K562 (cell line): ENCODE measurements around the gene IRF9. TPM values are rescaled to one million over a fixed set of nuclear protein-coding genes. Genes with fewer than 3 reads are reported as not detected.
"Not testable (repeated sequence)": the region's sequence is repeated elsewhere in the genome, so short reads cannot be mapped to it uniquely, and the experiment has no call there.

Experiments used
- ATAC-seq: fragments of 200-7000 bp; cut with Tn5 transposase; 3 replicates; pipeline ENCODE4 v1.9.1; 2020; ENCODE audit warnings: moderate library complexity
- BruUV-seq: library from RNA; stranded (reverse); fragments of 400-500 nt; replicated peaks from 2 replicates; lab custom pipeline; 2021; lab: Mats Ljungman, UMichigan
- CTCF ChIA-PET: fragments of 300-600 bp; formaldehyde crosslinking; extraction: SDS; loops from one replicate; lab custom pipeline; 2021; ENCODE audit warnings: low intra/inter-chr PET ratio; lab: Yijun Ruan, JAX
- POLR2A ChIA-PET: fragments of 300-600, 350-650 bp; sonication (Branson Sonifier 250); formaldehyde crosslinking; extraction: SDS; loops from one replicate; lab custom pipeline; 2021; ENCODE audit warnings: antibody characterized with exemption, inconsistent platforms; lab: Yijun Ruan, JAX
- DNase-seq, 4 experiments: peaks; one replicate each; pipeline versions ENCODE4 v3.0.0 to v3.0.0-alpha.2; 2011 to 2018; ENCODE audit warnings: low spot score in 3 of 4, mixed read lengths in 3 of 4; ENCODE audit errors: extremely low read depth in 1 of 4
- FAIRE-seq: peaks from 2 replicates; lab custom pipeline; 2011; peaks lifted over from hg19 to GRCh38; lab: Jason Lieb, UNC
- H2AFZ ChIP-seq: 2 replicates; pipeline ENCODE4 v1.6.0; 2011; ENCODE audit warnings: low read depth, low read length, control low read depth, inconsistent platforms
- H3K27ac ChIP-seq: fragments of 200-600 bp; 3 replicates; pipeline ENCODE4 v1.8.0; 2011; ENCODE audit warnings: low read depth, mild to moderate bottlenecking, control low read depth, inconsistent platforms, low read length, moderate library complexity, mixed read lengths; ENCODE audit errors: extremely low read depth
- H3K27me3 ChIP-seq, 2 experiments: fragments of 300-600 bp in 1 of 2; 2 replicates in 1 of 2; 3 replicates in 1 of 2; pipeline versions ENCODE4 v1.6.0 to v1.8.0; 2011; ENCODE audit warnings: inconsistent platforms in 2 of 2, low read length in 2 of 2, mild to moderate bottlenecking in 1 of 2, mixed read lengths in 1 of 2, moderate library complexity in 1 of 2; ENCODE audit not compliant: control insufficient read depth in 2 of 2, insufficient read depth in 2 of 2
- H3K36me3 ChIP-seq: fragments of 300-600 bp; 3 replicates; pipeline ENCODE4 v1.8.0; 2011; ENCODE audit warnings: mild to moderate bottlenecking, low read length, inconsistent platforms; ENCODE audit not compliant: control insufficient read depth, insufficient read depth
- H3K4me1 ChIP-seq, 2 experiments: fragments of 200-600 bp in 1 of 2; replicated peaks in 1 of 2; 2 replicates in 1 of 2; 3 replicates in 1 of 2; pipeline versions ENCODE4 v1.5.1 to v1.8.0; 2011; ENCODE audit warnings: inconsistent platforms in 2 of 2, low read length in 2 of 2, mild to moderate bottlenecking in 1 of 2, mixed read lengths in 1 of 2, moderate library complexity in 1 of 2; ENCODE audit not compliant: control insufficient read depth in 2 of 2, insufficient read depth in 2 of 2
- H3K4me2 ChIP-seq: 2 replicates; pipeline ENCODE4 v1.6.1; 2011; ENCODE audit warnings: low read length, control low read depth, inconsistent platforms, mixed read lengths; ENCODE audit not compliant: insufficient read depth
- H3K4me3 ChIP-seq: fragments of 200-600 bp; sonication (generic), shearing (Covaris generic); 2 replicates; pipeline ENCODE4 v1.5.1; 2016; ENCODE audit warnings: control low read depth, inconsistent platforms
- H3K79me2 ChIP-seq: fragments of 200-600 bp; 3 replicates; pipeline ENCODE4 v1.8.0; 2011; ENCODE audit warnings: low read length, inconsistent platforms; ENCODE audit not compliant: control insufficient read depth, insufficient read depth
- H3K9ac ChIP-seq, 2 experiments: 2 replicates each; pipeline versions ENCODE4 v1.6.0 to v1.6.1; 2011; ENCODE audit warnings: low read depth in 2 of 2, low read length in 2 of 2, control low read depth in 1 of 2, inconsistent platforms in 1 of 2, mild to moderate bottlenecking in 1 of 2, mixed read lengths in 1 of 2; ENCODE audit not compliant: insufficient read depth in 1 of 2
- H3K9me1 ChIP-seq: one replicate; pipeline ENCODE4 v1.6.0; 2011; ENCODE audit warnings: inconsistent platforms, mild to moderate bottlenecking, low read length, moderate library complexity; ENCODE audit not compliant: control insufficient read depth, insufficient read depth
- H3K9me3 ChIP-seq: replicated peaks from 2 replicates; pipeline ENCODE4 v1.5.1; 2011; ENCODE audit warnings: low read depth, low read length, inconsistent platforms; ENCODE audit not compliant: control insufficient read depth, insufficient read depth
- H4K20me1 ChIP-seq: replicated peaks from 2 replicates; pipeline ENCODE4 v1.6.1; 2011; ENCODE audit warnings: low read length, inconsistent platforms, mixed read lengths; ENCODE audit not compliant: control insufficient read depth, insufficient read depth
- CBFA2T3 ChIP-seq: fragments of 450-650 bp; IDR thresholded peaks from 2 replicates; pipeline ENCODE4 v1.6.1; 2017
- JUN ChIP-seq, 2 experiments: sonication (generic) in 1 of 2; formaldehyde crosslinking in 1 of 2; IDR thresholded peaks; 2 replicates each; pipeline versions ENCODE4 v1.6.1 to v1.8.0; 2012 to 2022; ENCODE audit warnings: borderline replicate concordance in 2 of 2, mild to moderate bottlenecking in 2 of 2, improper control_type of control experiment in 1 of 2, low read depth in 1 of 2, low read length in 1 of 2, missing genetic modification reagents in 1 of 2
- JUNB ChIP-seq: fragments of 450-650 bp; formaldehyde crosslinking; conservative IDR thresholded peaks from 2 replicates; pipeline ENCODE4 v1.4.0; 2020; ENCODE audit warnings: mild to moderate bottlenecking
- MAZ ChIP-seq, 2 experiments: fragments of 450-650 bp in 1 of 2; sonication (generic) in 1 of 2; formaldehyde crosslinking; IDR thresholded peaks in 1 of 2; conservative IDR thresholded peaks in 1 of 2; 2 replicates each; pipeline versions ENCODE4 v1.4.0 to v1.5.0; 2020; ENCODE audit warnings: mild to moderate bottlenecking in 1 of 2, missing genetic modification reagents in 1 of 2
- POLR2A ChIP-seq: fragments of 450-650 bp; conservative IDR thresholded peaks from 2 replicates; pipeline ENCODE4 v1.6.1; 2016
- TCF3 ChIP-seq: sonication (generic); formaldehyde crosslinking; IDR thresholded peaks from 2 replicates; pipeline ENCODE4 v1.4.0; 2020; ENCODE audit warnings: mild to moderate bottlenecking, missing genetic modification reagents
- XRCC4 ChIP-seq: IDR thresholded peaks from one replicate; pipeline ENCODE4 v1.6.1; 2011; ENCODE audit not compliant: insufficient read depth, insufficient read length; ENCODE audit errors: extremely low read depth
- WGBS: fragments of 100-300 bp; shearing (Covaris generic); methylation state at CpG from one replicate; pipeline ENCODE4 v1.1.6; 2016; ENCODE audit warnings: low coverage, mixed read lengths; ENCODE audit not compliant: insufficient coverage; ENCODE audit errors: missing lambda C conversion rate; 5-methylcytosine and 5-hydroxymethylcytosine counted together
- in situ Hi-C: fragments of 300-500 bp; cut with MboI; formaldehyde crosslinking; loops from 4 replicates; pipeline ENCODE4 v1.15.0; 2018; ENCODE audit warnings: inconsistent platforms, mixed read lengths
- intact Hi-C: fragments of 100-400 bp; cut with micrococcal nuclease; formaldehyde crosslinking; loops from 2 replicates; pipeline ENCODE4 v1.14.2; 2022
- polyA plus RNA-seq, 8 experiments: library from polyadenylated mRNA; depleted of rRNA in 4 of 8; stranded (reverse) in 5 of 8; unstranded in 3 of 8; fragments of >200 nt; fragmentation: Nextera tagmentation in 2 of 8; fragmentation: Illumina TruSeq in 1 of 8; extraction: Ambion mirVana in 2 of 8; extraction: Trizol in 1 of 8; gene quantifications; 2 replicates each; pipeline versions ENCODE4 v1.2.1 to v1.2.3, GENCODE V29; 2011 to 2014; ENCODE audit warnings: inconsistent platforms in 1 of 8, missing spikeins in 1 of 8
- total RNA-seq, 7 experiments: library from RNA; depleted of rRNA in 6 of 7; stranded (reverse); fragments of >200 nt in 6 of 7; fragmentation: Illumina TruSeq in 2 of 7; extraction: Trizol in 2 of 7; gene quantifications; 2 replicates each; pipeline versions ENCODE4 v1.2.1 to v1.2.3, GENCODE V29; 2011 to 2021; ENCODE audit warnings: low replicate concordance in 1 of 7

IRF9 gene
- total and polyA plus RNA-seq, 9 of the 15 experiments (the other 6 are each of a cell fraction or from before 2014, with no cell fraction given), result 0.79 to 14.8 (median 6.1) TPM

DNA sequence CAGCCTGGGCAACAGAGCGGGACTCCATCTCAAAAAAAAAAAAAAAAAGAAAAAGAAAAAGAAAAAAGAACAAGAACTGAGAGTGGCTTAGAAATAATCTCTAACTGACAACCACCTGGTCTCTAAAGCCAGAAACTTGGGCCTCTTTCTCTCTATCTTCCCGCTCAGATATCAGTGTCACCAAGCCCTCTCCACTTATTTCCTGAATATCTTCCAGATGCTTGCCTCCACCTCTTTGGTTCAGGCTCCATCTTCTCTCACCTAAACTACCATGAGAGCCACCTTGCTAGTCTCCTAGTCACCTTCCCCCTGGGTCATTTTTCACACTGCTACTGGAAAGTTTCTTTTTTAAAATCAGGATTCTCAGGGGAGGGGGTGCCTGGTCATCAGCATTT lies 36.0 kb downstream of the IRF9 start:
- BruUV-seq, result no TSS peak
- Histone ChIP-seq H3K27me3 (no peaks in the 10 kb centered on the region), H2AFZ (no peak overlapping the region), H3K79me2 (peaks cover 50% of the 10 kb centered on the region), H3K27ac (peak overlapping the region; percentile 25; the same call in 2 of the 3 replicates), H3K9me3 (0 out of 2 replicates have a peak, but pooled peaks cover 2% of the 10 kb centered on the region), H3K4me2 (peak overlapping the region; percentile 86), H3K4me3 (peak overlapping the region; percentile 67), H3K36me3 (peaks cover 24% of the 10 kb centered on the region; the same call in 2 of the 3 replicates), H3K9me1 (no peaks in the 10 kb centered on the region), H3K4me1 (peaks cover 6 to 13% of the 10 kb centered on the region in 2 experiments; a peak in 3 of 5 replicates), H4K20me1 (no peaks in the 10 kb centered on the region), H3K9ac (peak overlapping the region; percentile 87 to 96; a peak in 2 of 4 replicates)
- 0% methylated on average over 1 of the region's 2 CpGs for WGBS
- TF ChIP-seq CBFA2T3 (peak; percentile 49), TCF3 (CRISPR knock-in tag) (0 out of 2 replicates have a peak, but pooled peaks have one; percentile 19), JUNB (CRISPR knock-in tag) (no peak), XRCC4 (no peak)
- in situ Hi-C loops, result no loop called here
- ATAC-seq, result 0 out of 3 replicates have a peak, but pooled peaks have one; percentile 2
- DNase-seq, result peak in 2 of 4 experiments; percentile 29 to 50
- intact Hi-C loops, result no loop called here
- CTCF ChIA-PET, result no interaction called here
- POLR2A ChIA-PET, result interaction anchor here (2.7 to 3.2 kb wide), 2 partner anchors 12 to 17 kb away, joined by 19 to 21 read pairs; partner anchors contain the start of genes CHMP4A and MDP1
- FAIRE-seq, result no peak

DNA sequence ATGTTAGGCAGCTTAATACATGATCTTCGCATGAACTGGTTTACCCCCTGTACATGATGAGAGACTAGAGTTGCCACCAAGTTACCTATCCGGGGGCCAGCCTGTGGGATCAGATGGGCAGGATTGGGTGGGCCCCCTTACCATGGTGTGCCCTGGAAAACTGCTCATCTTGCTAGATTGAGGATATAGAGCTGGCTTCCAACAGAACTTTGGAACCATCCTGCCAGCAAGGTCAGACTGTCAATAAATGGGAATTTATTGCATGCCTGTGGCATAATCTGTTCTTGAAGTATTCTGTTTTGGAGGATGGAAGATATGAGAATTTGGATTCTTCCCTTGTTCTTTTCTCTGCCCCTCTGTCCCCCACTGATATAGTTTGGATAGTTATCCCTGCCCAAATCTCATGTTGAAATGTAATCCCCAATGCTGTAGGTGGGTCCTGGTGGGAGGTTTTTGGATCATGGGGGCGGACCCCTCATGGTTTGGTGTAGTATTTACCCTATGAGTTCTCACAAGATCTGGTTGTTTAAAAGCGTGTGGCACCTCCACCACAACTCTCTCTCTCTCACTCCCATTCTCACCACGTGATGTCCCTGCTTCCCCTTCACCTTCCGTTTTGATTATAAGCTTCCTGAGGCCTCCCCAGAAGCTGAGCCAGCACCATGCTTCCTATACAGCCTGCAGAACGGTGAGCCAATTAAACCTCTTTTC lies 37.9 kb downstream of the IRF9 start:
- no peak for DNase-seq
- H3K27ac ChIP-seq, result no peak overlapping the region
- no peak for FAIRE-seq

DNA sequence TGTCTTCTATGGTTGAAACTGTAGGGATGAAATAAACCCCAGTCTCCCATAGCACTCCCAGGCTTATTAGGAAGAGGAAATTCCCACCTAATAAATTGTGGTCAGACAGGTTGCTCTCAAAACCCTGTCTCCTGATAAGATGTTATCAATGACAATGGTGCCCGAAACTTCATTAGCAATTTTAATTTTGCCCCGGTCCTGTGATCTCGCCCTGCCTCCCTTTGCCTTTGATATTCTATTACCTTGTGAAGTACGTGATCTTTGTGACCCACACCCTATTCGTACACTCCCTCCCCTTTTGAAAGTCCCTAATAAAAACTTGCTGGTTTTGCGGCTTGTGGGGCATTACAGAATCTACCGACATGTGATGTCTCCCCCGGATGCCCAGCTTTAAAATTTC lies 41.5 kb downstream of the IRF9 start:
- POLR2A ChIA-PET, result interaction anchor here (0.6 kb wide), 1 partner anchor 11 kb away, joined by 3 read pairs; the partner anchor contains the start of gene CHMP4A
- H3K4me2 ChIP-seq, H2AFZ ChIP-seq, DNase-seq, H3K4me3 ChIP-seq, FAIRE-seq, H3K9me1 ChIP-seq, H3K4me1 ChIP-seq, intact Hi-C loops, H3K79me2 ChIP-seq, H3K27me3 ChIP-seq, H3K9ac ChIP-seq, H3K27ac ChIP-seq, CTCF ChIA-PET, H3K9me3 ChIP-seq, BruUV-seq, in situ Hi-C loops, ATAC-seq, H4K20me1 ChIP-seq: not testable (repeated sequence)
- peaks cover 37% of the 10 kb centered on the region; the same call in 2 of the 3 replicates for H3K36me3 ChIP-seq
- WGBS, result 100% methylated on average over 8 of the region's 8 CpGs

More for the DNA sequence above, 37.9 kb downstream of the IRF9 start:
- WGBS, result 82% methylated on average over 4 of the region's 7 CpGs
- intact Hi-C loops, result no loop called here
- Histone ChIP-seq H3K9me3 (0 out of 2 replicates have a peak, but pooled peaks cover 2% of the 10 kb centered on the region), H3K79me2 (peaks cover 44% of the 10 kb centered on the region), H3K4me3 (no peak overlapping the region), H3K4me2 (no peak overlapping the region), H3K36me3 (peaks cover 15% of the 10 kb centered on the region; the same call in 2 of the 3 replicates), H3K27me3 (no peaks in the 10 kb centered on the region), H3K9ac (no peak overlapping the region), H2AFZ (no peak overlapping the region), H3K4me1 (peaks cover 6 to 13% of the 10 kb centered on the region in 2 experiments; a peak in 3 of 5 replicates), H3K9me1 (no peaks in the 10 kb centered on the region), H4K20me1 (no peaks in the 10 kb centered on the region)
- in situ Hi-C loops, result no loop called here
- POLR2A ChIA-PET, result interaction anchor here (0.6 to 0.9 kb wide), 2 partner anchors 10 to 29 kb away, joined by 3 to 4 read pairs; no protein-coding TSS in a partner anchor
- CTCF ChIA-PET, result no interaction called here
- TF ChIP-seq POLR2A, result no peak
- TF ChIP-seq MAZ (CRISPR knock-in tag; conservative IDR thresholded peaks at IDR 0.05 in 1 of 2, IDR thresholded peaks at IDR 0.05 in 1 of 2), result no peak
- no peak for TF ChIP-seq JUN (IDR thresholded peaks at IDR 0.05; ENCODE audit: borderline replicate concordance, low read depth, low read length)
- TF ChIP-seq JUN (CRISPR knock-in tag; IDR thresholded peaks at IDR 0.05; ENCODE audit: borderline replicate concordance), result no peak
- no TSS peak for BruUV-seq
- ATAC-seq, result no peak
